GM12875 (cell line): ENCODE data around the gene SPATA7.

Experiments used
- H3K4me3 ChIP-seq: one replicate; pipeline ENCODE4 v1.5.1; 2011; ENCODE audit warnings: low read depth, low read length, control low read depth
- TF ChIP-seq, protein P1 (sequence below): IDR thresholded peaks from 2 replicates; pipeline ENCODE4 v1.5.1; 2011; ENCODE audit warnings: low read depth, mild to moderate bottlenecking, control low read depth, inconsistent platforms, low read length, moderate library complexity, borderline replicate concordance; ENCODE audit not compliant: insufficient read depth

SPATA7 gene

DNA sequence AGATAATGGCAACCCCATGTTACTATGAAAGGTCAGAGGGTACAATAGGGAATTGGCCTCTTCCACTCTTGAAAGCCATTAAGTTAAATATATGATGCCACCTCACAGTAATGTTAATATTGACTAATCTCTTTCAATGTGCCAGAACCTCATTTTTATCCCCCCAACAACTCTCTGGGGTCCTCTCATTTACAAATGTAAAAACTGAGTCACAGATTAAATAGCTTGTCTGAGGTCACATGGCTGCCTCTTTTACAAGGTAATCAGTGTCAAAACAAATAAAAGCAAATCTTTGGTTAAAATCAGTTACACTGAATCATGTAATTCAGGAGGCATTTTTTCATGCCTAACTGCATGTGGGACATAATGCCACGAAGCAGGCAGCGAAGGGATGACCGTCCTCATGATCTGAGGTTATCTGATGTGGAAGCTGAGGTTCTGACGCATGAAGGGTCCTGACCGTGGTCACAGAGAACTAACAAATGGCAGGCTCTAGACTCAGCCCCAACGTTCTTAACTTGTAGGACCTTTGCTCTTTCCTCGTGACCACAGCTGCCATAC lies 90.8 kb downstream of the SPATA7 start:
- H3K4me3 ChIP-seq = no peak overlapping the region
- TF ChIP-seq, protein P1, sequence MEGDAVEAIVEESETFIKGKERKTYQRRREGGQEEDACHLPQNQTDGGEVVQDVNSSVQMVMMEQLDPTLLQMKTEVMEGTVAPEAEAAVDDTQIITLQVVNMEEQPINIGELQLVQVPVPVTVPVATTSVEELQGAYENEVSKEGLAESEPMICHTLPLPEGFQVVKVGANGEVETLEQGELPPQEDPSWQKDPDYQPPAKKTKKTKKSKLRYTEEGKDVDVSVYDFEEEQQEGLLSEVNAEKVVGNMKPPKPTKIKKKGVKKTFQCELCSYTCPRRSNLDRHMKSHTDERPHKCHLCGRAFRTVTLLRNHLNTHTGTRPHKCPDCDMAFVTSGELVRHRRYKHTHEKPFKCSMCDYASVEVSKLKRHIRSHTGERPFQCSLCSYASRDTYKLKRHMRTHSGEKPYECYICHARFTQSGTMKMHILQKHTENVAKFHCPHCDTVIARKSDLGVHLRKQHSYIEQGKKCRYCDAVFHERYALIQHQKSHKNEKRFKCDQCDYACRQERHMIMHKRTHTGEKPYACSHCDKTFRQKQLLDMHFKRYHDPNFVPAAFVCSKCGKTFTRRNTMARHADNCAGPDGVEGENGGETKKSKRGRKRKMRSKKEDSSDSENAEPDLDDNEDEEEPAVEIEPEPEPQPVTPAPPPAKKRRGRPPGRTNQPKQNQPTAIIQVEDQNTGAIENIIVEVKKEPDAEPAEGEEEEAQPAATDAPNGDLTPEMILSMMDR = no peak

DNA sequence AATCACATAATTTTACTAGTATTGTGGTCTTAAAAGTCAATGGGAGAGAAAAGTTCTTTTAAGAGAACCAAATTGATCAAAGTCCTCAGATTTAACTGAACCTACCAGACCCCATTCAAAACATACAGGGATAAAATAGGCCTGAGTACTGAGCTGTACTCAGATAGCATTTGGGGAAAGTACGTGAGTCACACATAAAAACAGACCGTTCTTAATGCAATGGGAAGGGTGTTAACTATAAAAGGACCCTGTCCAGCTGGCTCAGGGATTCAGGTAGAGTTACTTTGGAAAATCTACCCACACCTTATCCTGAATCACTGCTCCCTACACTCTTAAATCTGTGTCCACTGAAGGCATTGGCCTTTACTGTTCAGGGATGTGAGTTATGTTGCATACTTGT lies 91.4 kb downstream of the SPATA7 start:
- TF ChIP-seq, protein P1 = no peak

DNA sequence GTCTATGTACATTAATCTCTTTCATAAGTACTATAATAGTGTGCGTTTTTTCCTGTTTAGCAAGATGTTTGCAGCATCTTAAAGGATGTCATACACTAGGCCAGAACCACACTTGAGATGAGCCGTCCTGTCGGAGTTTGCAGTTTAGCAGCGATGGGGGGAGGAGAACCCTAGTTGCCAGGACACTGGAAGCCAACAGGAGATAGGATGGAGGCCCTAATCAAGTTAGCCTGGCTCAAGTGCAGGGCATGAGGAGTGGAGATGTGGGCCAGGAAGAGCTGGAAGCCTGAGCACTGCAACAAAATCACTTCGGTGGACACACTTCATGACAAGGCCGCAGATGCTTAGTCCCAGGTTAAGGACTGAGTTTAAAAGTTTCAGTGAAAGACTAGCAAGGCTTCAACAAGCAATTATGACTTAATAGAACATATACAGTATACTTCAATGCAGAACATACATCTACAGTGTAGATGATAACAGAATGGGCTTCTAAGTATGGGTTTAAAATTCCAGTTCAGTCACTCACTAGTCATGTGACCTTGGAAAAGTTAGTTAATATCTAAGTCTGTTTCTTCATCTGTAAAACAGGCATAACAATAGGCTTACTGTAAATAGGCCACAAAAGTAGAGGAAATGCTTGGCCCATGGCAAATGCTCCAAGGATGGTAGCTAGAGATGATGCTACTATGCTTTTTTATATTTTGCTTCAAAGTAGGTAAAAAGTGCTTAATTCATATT lies 92.2 kb downstream of the SPATA7 start:
- TF ChIP-seq, protein P1 = no peak
- no peak overlapping the region for H3K4me3 ChIP-seq

More for the DNA sequence above, 91.4 kb downstream of the SPATA7 start:
- no peak overlapping the region for H3K4me3 ChIP-seq

DNA sequence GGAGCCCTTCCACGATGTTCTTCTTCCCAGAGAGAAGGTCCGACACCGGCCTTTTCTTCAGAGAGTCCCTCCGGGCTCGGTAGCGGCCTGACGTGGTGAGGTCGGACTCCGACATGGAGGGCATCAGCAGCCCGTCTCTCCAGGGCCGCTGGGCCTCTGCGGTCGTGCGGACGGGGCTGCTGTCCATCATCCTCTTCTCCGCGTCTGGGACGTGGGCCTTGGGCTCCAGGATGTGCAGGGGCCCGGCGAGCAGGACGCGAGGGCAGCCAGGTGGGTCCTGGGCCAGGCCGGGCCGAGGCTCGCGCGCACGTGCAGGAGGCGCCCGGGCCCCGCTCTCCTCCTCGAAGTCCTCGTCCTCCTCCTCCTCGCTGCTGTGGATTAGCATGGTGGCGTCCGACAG lies 93.5 kb downstream of the SPATA7 start:
- TF ChIP-seq, protein P1 = no peak
- H3K4me3 ChIP-seq = no peak overlapping the region

DNA sequence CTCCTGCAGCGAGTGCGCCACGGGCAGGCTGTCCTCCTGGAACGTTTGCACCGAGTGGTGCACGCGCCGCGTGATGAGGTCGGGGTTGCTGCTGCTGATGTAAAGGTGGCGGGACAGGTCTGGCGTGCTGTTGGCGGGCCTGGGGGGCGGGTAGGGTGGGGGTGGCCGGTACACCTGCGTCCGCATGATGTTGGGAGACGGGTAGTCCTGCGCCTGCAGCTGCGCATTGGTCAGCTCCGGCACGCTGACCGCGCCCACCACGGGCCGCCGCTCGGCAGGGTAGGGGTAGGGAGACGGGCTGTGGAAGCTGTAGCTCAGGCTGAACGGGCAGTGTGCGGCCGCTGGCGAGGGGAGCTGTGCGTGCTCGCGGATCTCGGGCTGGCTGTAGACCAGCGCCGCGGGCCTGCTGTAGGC lies 94.1 kb downstream of the SPATA7 start:
- TF ChIP-seq, protein P1 = no peak

DNA sequence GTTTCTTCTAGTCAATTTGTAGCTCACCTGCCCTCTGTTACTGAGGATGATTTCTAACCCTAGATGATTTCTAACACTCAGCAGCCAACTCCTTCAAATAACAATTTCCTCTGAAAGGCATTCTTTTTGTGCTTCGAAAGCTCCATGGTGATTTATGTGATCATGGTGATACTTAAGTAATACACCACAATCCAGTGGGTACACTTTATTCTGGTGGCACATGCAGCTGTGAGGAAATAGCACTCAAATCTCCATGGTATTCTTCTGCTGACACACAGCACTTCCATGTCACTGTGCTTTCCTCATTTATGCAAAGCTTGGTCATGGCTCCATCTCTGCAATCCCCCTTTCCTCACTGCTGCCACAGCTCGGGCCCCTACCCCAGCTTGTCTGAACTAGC lies 95.6 kb downstream of the SPATA7 start:
- H3K4me3 ChIP-seq = no peak overlapping the region
- TF ChIP-seq, protein P1 = no peak

More for the DNA sequence above, 94.1 kb downstream of the SPATA7 start:
- H3K4me3 ChIP-seq = no peak overlapping the region

DNA sequence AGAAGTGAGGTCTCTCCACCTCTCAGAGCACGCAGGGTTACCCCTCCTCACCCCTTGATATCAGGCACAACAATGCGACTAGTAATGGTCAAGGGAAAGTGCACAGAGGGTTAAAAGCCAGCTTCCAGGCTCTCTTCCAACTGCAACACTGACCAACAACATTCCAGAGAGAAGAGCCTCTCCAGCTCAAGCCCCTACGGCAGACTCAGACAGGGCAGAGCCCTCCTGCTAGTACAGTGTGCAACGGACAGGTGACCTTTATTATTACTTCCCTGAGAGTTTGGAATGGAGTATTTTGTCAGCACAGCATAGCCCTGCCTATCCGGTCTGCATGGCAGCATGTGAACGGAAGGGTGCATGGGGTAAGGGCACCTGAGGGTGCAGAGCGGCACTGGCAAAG lies 96.3 kb downstream of the SPATA7 start:
- TF ChIP-seq, protein P1 = no peak
- H3K4me3 ChIP-seq = no peak overlapping the region
